CD4-positive, alpha-beta T cell treated with Interferon alpha-2 for 1 hour (primary cell): ENCODE data around the gene ARHGAP9.
"Not testable (repeated sequence)": the region's sequence is repeated elsewhere in the genome, so short reads cannot be mapped to it uniquely, and the experiment has no call there.

Experiments
- DNase-seq, 2 donors: peaks; one replicate each; pipeline ENCODE4 v3.0.0-alpha.2; 2020 to 2022

ARHGAP9 gene

GRCh38 chr12:57517187-57517586 is 37.5 kb upstream of the ARHGAP9 start:
- no peak for DNase-seq

DNA sequence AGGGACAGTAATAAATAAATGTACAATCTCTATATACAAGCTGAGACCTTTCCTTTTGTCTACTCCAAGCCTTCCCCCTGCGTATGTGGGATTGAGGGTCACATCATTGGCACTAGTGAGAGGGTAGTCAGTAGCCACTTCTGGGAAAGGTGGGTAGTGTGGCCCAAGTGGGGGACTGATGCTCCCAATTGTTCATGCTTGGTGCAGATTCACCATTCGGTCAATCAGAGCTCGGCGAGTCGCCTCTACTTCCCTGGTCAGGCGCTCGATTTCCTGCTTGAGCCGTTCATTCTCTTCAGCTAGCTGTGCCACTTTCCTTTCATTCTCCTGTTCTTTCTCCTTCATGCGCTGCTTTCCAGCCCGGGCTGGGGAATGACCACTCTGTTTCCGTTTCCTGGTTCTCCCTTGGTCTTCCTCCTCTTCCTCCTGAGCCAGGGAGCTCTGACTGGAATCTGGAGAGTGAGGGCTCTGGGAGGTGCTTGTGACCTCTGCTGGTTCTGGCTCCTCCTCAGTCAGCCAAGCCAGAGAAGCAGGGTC is 37.0 kb upstream of the ARHGAP9 start:
- DNase-seq: no peak

- no peak for DNase-seq
Observed at GRCh38 chr12:57515934-57516541, 36.4 kb upstream of the ARHGAP9 start.

DNA sequence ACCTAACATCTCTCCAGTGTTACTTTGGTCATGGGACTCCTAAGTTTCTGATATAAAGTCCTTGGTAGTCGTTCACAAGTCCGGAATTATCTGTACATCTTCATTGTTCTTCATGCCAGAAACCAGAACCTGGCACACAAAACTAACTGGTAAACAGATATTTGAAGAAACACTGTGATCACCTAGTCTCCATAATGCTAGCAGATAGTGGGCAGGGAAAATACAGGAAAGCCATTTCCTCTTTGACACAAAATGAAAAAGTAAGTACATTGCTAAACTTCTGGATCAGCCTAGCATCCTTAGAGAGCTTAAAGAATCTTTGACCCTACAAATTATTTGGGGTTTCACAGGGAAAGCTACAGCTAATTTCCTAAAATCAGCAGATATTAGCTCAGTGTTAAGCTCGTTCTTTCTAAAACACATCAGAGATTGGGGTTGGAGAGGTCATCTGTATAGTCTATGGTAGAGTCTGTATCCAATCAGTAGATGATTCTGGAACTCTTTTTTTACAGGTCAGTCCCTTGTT is 35.8 kb upstream of the ARHGAP9 start:
- DNase-seq: no peak

GRCh38 chr12:57514720-57515407 is 35.2 kb upstream of the ARHGAP9 start:
- DNase-seq: no peak

DNA sequence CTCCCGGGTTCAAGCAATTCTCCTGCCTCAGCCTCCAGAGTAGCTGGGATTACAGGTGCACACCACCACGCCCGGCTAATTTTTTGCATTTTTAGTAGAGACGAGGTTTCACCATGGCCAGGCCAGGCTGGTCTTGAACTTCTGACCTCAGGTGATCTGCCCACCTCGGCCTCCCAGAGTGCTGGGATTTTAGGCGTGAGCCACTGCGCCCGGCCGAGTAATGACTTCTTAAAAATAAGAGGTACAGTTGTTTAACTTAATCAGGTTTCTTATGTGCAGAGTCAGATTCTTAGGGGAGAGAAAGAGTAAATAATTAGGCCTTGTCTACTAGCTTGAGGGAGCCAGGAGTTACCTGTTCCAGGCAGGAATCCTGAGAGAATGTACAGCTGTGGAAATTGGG is 34.6 kb upstream of the ARHGAP9 start:
- DNase-seq: not testable (repeated sequence)

DNA sequence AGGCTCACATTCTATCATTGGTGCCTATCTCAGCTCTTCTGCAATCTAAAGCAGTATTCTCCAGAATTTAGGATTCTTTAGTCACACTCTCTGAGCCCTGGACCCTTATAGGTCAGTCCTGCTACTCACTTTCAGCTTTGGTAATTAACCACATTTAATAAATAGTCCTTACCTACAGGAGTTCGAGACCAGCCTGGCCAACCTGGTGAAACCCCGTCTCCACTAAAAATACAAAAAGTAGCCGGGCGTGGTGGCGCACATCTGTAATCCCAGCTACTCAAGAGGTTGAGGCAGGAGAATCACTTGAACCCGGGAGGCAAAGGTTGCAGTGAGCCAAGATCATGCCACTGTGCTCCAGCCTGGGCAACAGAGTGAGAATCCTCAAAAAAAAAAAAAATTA is 34.0 kb upstream of the ARHGAP9 start:
- not testable (repeated sequence) for DNase-seq

DNA sequence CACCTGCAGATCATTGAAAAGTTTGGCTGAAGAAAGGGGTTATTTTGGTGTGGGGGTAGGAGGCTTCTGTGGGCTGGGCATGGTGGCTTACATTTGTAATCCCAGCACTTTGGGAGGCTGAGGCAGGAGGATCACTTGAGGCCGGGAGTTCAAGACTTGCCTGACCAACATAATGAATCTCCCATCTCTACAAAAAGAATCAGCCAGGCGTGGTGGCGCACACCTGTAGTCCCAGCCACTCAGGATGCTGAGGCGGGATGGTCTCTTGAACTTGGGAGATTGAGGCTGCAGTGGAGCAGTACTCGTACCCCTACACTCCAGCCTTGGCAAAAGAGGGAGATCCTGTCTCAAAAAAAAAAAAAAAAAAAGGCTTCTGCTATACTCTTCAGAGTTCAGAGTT is 33.6 kb upstream of the ARHGAP9 start:
- no peak for DNase-seq

- no peak for DNase-seq
Observed at GRCh38 chr12:57512665-57513064, 33.0 kb upstream of the ARHGAP9 start.

GRCh38 chr12:57511588-57512325 is 32.1 kb upstream of the ARHGAP9 start:
- no peak for DNase-seq

DNA sequence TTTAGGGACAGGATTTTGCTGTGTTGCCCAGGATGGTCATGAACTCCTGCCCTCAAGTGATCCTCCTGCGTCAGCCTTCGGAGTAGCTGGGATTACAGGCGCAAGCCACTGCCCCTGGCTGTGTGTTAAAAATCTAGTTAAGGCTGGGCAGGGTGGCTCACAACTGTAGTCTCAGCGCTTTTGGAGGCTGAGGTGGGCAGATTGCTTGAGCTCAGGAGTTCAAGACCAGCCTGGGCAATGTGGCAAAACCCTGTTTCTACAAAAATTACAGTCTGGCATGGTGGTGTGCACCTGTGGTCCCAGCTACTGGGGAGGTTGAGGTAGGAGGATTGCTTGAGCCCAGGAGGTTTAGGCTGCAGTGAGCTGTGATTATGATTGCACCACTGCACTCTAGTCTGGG is 31.5 kb upstream of the ARHGAP9 start:
- no peak for DNase-seq

DNA sequence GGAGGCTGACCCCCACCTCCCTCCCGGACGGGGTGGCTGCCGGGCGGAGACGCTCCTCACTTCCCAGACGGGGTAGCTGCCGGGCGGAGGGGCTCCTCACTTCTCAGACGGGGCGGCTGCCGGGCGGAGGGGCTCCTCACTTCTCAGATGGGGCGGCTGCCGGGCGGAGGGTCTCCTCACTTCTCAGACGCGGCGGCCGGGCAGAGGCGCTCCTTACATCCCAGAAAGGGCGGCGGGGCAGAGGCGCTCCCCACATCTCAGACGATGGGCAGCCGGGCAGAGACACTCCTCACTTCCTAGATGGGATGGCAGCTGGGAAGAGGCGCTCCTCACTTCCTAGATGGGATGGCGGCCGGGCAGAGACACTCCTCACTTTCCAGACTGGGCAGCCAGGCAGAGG is 28.1 kb upstream of the ARHGAP9 start:
- DNase-seq: not testable (repeated sequence)

GRCh38 chr12:57506541-57506940 is 26.9 kb upstream of the ARHGAP9 start:
- not testable (repeated sequence) for DNase-seq

- not testable (repeated sequence) for DNase-seq
Observed at GRCh38 chr12:57502311-57502969, 22.8 kb upstream of the ARHGAP9 start.

- DNase-seq: no peak
Observed at GRCh38 chr12:57500213-57500612, 20.5 kb upstream of the ARHGAP9 start.

DNA sequence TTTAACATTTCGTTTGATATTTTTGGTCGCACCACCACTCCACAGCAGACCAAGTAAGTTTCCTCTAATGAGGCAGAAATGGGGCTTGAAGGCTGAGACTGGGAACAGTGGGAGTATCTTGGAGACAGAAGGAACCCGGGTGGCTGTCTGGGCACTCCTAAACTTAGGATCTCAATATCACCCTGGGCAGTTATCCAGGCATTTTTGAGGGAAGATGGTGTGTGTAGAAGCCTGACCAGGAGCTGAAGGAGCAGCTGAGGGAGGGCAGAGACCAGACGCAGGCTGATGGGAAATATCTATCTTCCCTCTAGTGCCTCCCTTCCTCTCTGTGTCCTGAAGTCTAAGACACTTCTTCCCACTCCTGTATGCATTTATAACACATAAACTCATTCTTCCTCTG is 18.9 kb upstream of the ARHGAP9 start:
- DNase-seq: no peak

- DNase-seq: no peak
Observed at GRCh38 chr12:57498132-57498502, 18.5 kb upstream of the ARHGAP9 start.

GRCh38 chr12:57497223-57498131 is 17.8 kb upstream of the ARHGAP9 start:
- DNase-seq: no peak

- no peak for DNase-seq
Observed at GRCh38 chr12:57496822-57497221, 17.2 kb upstream of the ARHGAP9 start.

- not testable (repeated sequence) for DNase-seq
Observed at GRCh38 chr12:57495051-57495701, 15.5 kb upstream of the ARHGAP9 start.
